Uterus (tissue), 2 donors: ENCODE data around the gene BPTF.

ENCODE experiments used
- POLR2A ChIP-seq, 2 donors: fragments of 450-650 bp; IDR thresholded peaks; one replicate each; pipeline ENCODE4 v1.6.1; 2016; ENCODE audit warnings: antibody characterized with exemption in 2 of 2, mild to moderate bottlenecking in 1 of 2, moderate library complexity in 1 of 2
- TF ChIP-seq, protein P1 (sequence below), 4 experiments: fragments of 200-600 bp in 2 of 4; fragments of 450-650 bp in 2 of 4; sonication (generic) in 2 of 4; IDR thresholded peaks; one replicate each; pipeline ENCODE4 v1.5.1; 2016 to 2019; ENCODE audit warnings: antibody characterized with exemption in 4 of 4, mild to moderate bottlenecking in 2 of 4, moderate library complexity in 1 of 4

DNA sequence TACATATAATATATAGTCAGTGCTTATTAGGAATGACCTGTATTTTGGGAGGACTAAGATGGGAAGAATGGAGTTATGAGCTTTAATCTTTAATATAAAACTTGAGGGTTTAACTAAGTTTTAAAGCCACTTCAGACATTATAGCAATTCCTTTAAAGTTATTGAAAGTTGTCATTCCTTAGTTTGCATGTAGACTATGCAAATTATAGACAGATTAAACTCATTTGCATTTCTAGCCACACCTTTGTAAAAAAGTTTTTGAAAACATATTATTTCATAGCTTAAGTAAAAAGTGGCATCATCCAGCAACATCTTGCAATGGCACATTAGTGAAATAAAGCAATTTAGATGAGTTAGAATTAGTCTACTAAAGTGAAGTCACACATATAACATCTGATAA is 121.2 kb downstream of the BPTF start:
- no peak for TF ChIP-seq POLR2A (IDR thresholded peaks at IDR 0.05)
- TF ChIP-seq, protein P1, sequence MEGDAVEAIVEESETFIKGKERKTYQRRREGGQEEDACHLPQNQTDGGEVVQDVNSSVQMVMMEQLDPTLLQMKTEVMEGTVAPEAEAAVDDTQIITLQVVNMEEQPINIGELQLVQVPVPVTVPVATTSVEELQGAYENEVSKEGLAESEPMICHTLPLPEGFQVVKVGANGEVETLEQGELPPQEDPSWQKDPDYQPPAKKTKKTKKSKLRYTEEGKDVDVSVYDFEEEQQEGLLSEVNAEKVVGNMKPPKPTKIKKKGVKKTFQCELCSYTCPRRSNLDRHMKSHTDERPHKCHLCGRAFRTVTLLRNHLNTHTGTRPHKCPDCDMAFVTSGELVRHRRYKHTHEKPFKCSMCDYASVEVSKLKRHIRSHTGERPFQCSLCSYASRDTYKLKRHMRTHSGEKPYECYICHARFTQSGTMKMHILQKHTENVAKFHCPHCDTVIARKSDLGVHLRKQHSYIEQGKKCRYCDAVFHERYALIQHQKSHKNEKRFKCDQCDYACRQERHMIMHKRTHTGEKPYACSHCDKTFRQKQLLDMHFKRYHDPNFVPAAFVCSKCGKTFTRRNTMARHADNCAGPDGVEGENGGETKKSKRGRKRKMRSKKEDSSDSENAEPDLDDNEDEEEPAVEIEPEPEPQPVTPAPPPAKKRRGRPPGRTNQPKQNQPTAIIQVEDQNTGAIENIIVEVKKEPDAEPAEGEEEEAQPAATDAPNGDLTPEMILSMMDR (IDR thresholded peaks at IDR 0.05): no peak
